Measurements from ENCODE around the gene ACBD3. TPM values are rescaled to one million over a fixed set of nuclear protein-coding genes. Genes with fewer than 3 reads are reported as not detected.
A peak's percentile ranks its signal among the peaks of the same experiment; 100 is the strongest.

The ACBD3 gene
- total RNA-seq, 1 donor from 2014 or later: 58.2 TPM

DNA sequence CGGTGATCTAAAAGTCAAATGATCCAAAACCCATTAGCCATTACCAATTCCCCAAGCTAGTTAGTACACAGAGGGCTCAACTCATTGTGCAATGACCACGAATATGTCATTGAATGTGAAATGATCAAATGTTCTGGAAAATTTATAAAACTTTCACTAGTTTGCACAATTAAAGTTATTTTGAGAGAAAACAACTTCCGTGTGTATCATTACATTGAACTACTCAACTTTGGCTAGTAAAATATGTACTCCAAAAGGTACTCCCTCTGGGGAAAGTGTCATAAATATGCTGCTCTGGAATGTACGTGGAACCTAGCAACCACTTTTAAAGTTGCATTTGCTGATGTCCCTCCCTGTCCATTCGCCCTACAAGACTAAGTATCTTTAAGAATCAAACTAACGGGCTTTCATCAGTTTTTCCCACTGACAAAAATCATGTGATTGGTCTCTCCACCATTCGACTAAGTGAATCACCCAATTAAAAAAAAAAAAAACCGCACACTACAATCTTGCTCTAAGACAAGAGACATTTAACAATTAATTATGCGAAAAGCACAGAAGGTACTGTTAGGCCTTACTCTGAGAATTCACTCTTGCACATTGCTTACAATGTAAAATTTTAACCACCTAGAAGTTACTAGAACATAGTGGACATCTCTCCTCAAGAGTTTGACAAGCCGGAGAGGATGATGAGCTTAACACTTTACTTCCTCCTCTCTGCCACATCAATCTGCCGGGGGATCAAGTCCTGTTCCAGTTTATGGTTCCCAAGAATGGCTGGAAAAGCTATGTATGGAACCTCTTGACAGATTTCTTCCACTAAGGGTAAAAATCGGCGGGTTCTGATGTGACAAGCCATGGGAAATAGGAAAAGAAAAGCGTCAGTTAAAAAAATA, 1.2 kb downstream of the ACBD3 start:
- Histone ChIP-seq H3K4me3 (ENCODE audit: low read depth, low read length) (peak overlapping the region; percentile 66), H3K36me3 (ENCODE audit: control insufficient read depth, insufficient read depth, low read length) (no peaks in the 10 kb centered on the region), H3K27me3 (ENCODE audit: control insufficient read depth, insufficient read depth, low read length) (no peaks in the 10 kb centered on the region)
- TF ChIP-seq, protein P1, sequence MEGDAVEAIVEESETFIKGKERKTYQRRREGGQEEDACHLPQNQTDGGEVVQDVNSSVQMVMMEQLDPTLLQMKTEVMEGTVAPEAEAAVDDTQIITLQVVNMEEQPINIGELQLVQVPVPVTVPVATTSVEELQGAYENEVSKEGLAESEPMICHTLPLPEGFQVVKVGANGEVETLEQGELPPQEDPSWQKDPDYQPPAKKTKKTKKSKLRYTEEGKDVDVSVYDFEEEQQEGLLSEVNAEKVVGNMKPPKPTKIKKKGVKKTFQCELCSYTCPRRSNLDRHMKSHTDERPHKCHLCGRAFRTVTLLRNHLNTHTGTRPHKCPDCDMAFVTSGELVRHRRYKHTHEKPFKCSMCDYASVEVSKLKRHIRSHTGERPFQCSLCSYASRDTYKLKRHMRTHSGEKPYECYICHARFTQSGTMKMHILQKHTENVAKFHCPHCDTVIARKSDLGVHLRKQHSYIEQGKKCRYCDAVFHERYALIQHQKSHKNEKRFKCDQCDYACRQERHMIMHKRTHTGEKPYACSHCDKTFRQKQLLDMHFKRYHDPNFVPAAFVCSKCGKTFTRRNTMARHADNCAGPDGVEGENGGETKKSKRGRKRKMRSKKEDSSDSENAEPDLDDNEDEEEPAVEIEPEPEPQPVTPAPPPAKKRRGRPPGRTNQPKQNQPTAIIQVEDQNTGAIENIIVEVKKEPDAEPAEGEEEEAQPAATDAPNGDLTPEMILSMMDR (IDR thresholded peaks at IDR 0.05; ENCODE audit: insufficient read depth, low read length, severe bottlenecking): no peak
- DNase-seq (ENCODE audit: low read depth) (peak; percentile 35), FAIRE-seq (no peak)

DNA sequence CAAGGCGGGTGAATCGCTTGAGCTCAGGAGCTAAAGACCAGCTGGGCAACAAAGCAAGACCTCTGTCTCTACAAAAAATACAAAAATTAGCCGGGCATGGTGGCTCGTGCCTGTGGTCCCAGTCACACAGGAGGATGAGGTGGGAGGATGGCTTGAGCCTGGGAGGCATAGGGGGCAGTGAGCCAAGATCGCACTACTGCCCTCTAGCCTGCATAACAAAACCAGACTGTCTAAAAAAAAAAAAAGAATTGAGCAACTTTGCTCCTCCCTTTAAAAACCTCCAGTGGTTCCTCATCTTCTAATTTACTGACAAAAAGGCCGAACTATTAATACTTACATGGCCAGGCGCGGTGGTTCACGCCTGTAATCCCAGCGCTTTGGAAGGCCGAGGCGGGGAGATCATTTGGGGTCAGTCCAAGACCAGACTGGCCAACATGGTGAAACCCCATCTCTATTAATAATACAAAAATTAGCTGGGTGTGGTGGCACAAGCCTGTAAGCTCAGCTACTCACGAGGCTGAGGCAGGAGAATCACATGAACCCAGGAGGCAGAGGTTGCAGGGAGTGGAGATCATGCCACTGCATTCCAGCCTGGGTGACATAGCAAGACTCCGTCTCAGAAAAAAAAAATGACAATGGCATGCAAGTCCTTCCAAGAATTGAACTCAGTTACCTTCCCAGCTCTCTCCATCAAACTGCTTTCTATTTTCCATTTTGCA, 4.4 kb downstream of the ACBD3 start:
- no peaks in the 10 kb centered on the region for H3K27me3 ChIP-seq (ENCODE audit: control insufficient read depth, insufficient read depth, low read length)
- TF ChIP-seq, protein P1 (IDR thresholded peaks at IDR 0.05; ENCODE audit: insufficient read depth, low read length, severe bottlenecking): peak; percentile 54
- DNase-seq (ENCODE audit: low read depth) (peak; percentile 57), FAIRE-seq (no peak)
- H3K36me3 ChIP-seq (ENCODE audit: control insufficient read depth, insufficient read depth, low read length): peaks cover 1% of the 10 kb centered on the region
- H3K4me3 ChIP-seq (ENCODE audit: low read depth, low read length): no peak overlapping the region

DNA sequence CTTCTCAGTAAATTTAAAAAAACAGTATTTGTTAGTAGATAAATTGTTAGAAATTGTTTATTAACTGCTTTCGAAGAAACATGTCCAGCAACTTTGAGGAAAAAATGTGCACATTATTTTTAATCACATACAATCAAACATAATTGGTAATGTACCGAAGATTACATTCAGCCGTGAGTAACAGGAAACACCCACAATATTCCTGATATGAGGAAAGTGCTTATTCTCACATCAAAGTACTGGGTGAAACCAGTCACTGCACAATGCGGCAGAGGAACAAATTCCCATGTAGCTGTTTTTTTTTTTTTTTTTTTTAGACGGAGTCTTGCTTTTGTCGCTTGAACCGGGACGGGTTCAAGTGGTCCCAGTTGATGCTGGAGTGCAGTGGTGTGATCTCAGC, 9.7 kb downstream of the ACBD3 start:
- H3K4me3 ChIP-seq (ENCODE audit: low read depth, low read length): no peak overlapping the region
- FAIRE-seq (no peak), DNase-seq (ENCODE audit: low read depth) (no peak)
- no peaks in the 10 kb centered on the region for H3K27me3 ChIP-seq (ENCODE audit: control insufficient read depth, insufficient read depth, low read length)
- TF ChIP-seq, protein P1 (IDR thresholded peaks at IDR 0.05; ENCODE audit: insufficient read depth, low read length, severe bottlenecking): no peak
- H3K36me3 ChIP-seq (ENCODE audit: control insufficient read depth, insufficient read depth, low read length): peaks cover 3% of the 10 kb centered on the region

DNA sequence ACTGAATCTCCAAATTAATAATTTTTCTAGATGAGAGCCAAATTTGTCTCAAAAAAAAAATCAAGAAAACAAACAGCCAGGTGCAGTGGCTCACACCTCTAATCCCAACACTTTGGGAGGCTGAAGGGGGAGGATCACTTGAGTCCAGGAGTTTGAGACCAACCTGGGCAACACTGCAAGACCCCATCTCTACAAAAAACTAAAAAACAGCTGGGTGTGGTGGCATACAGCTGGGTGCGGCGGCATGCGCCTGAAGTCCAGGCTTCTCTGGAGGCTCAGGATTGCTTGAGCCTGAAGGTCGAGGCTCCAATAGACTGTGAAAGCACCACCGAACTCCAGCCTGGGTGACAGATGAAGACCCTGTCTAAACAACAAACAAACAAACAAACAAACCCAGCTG, 14.0 kb downstream of the ACBD3 start:
- H3K27me3 ChIP-seq (ENCODE audit: control insufficient read depth, insufficient read depth, low read length): no peaks in the 10 kb centered on the region
- no peak overlapping the region for H3K4me3 ChIP-seq (ENCODE audit: low read depth, low read length)
- FAIRE-seq: no peak

DNA sequence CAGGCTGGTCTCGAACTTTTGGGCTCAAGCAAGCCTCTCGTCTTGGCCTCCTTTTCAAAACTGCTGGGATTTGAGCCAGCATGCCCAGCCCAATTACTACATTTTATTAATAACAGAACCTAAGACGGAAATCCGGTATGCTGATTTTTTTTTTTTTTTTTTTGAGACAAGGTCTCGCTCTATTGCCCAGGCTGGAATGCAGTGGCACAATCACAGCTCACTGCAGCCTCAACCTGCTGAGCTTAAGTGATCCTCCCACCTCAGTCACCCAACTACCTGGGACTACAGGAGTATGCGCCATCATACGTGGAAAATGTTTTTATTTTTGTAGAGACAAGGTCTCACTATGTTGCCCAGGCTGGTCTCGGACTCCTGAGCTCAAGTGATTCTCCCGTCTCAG, 20.2 kb downstream of the ACBD3 start:
- DNase-seq (ENCODE audit: low read depth) (no peak), FAIRE-seq (no peak)
- H3K4me3 ChIP-seq (ENCODE audit: low read depth, low read length): no peak overlapping the region
- peaks cover 9% of the 10 kb centered on the region for H3K36me3 ChIP-seq (ENCODE audit: control insufficient read depth, insufficient read depth, low read length)
- H3K27me3 ChIP-seq (ENCODE audit: control insufficient read depth, insufficient read depth, low read length): no peaks in the 10 kb centered on the region
- TF ChIP-seq, protein P1 (IDR thresholded peaks at IDR 0.05; ENCODE audit: insufficient read depth, low read length, severe bottlenecking): no peak

More for the DNA sequence above, 14.0 kb downstream of the ACBD3 start:
- peaks cover 2% of the 10 kb centered on the region for H3K36me3 ChIP-seq (ENCODE audit: control insufficient read depth, insufficient read depth, low read length)
- no peak for DNase-seq (ENCODE audit: low read depth)
- TF ChIP-seq, protein P1 (IDR thresholded peaks at IDR 0.05; ENCODE audit: insufficient read depth, low read length, severe bottlenecking): no peak

All from bronchial epithelial cell (primary cell).